Stimulated activated CD4-positive, alpha-beta T cell treated with anti-CD3 and anti-CD28 coated beads, Interleukin-1b, Interleukin-23, amount 100 ng/mL, for 4 hours (primary cell): ENCODE measurements around the gene THSD4.

Experiments
- DNase-seq, 2 donors: peaks; one replicate each; pipeline ENCODE4 v3.0.0-alpha.2; 2020; ENCODE audit warnings: low read depth in 2 of 2

THSD4 gene

DNA sequence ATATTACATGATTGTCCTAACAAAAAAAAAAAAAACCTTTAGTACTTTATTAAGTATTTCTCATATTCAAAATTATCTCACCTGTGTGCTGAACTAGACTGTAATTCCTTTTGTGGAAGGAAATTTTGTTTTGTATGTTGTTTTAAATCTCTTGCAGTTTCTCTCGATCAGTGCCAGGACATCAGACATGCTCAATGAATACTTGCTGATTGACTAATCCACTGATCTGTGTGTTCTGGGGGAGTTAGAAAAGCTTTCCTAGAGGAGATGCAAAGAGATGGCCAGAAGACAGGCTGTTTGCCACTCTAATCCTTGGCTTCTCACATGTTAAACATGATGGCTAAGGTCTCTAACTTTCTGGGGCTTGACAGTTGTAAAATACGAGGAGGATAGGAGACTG, 461.8 kb downstream of the THSD4 start:
- no peak for DNase-seq

DNA sequence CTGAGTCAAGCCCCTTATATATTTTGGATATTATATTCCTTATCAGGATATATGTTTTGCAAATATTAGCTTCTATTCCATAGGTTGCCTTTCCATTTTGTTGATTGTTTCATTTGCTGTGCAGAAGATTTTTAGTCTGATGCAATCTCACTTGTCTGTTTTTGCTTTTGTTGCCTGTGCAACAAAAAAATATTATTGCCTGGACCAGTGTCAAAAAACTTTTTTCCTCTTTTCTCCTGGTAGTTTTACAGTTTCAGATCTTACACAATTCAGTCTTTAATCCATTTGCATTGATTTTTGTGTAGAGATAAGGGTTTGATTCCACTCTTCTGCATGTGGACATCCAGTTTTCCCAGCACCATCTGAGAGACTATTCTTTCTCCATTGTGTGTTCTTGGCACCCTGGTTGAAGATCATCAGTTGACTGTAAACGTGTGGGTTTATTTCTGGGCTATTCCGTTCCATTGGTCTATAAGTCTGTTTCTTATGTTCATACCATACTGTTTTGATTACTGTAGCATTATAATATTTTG, 466.2 kb downstream of the THSD4 start:
- DNase-seq = no peak

DNA sequence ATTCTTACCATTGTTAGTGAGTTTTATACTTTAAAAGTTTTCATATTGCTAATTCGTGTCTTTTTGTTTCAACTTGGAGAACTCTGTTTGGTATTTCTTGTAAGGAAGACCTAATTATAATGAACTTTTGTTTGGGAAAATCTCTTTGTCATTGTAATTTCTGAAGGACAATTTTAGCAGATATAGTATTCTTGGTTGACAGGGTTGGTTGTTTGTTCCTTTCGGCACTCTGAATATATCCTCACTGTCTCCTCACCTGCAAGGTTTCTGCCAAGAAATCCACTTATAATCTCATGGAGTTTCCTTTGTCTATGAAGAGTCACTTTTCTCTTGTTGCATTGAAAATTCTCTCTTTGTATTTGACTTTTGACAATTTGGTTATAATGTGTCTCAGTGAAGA, 469.9 kb downstream of the THSD4 start:
- no peak for DNase-seq

DNA sequence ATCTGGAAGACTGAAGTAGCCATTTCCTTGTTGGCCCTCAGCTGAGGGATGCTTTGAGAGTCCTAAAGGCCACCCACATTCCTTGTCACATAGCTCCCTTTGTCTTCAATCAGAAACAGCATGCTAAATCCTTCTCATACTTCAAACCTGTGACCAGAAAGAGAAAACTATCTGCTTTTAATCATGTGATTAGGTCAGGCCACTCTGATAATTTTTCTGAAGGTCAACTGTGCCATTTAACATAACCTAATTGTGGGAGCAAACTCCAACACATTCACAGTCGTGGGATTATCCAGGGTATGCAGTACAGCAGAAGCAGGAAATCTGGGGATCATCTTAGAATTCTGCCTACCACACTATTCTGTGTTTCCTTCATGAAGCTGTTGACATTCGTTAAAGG, 471.2 kb downstream of the THSD4 start:
- DNase-seq = no peak

DNA sequence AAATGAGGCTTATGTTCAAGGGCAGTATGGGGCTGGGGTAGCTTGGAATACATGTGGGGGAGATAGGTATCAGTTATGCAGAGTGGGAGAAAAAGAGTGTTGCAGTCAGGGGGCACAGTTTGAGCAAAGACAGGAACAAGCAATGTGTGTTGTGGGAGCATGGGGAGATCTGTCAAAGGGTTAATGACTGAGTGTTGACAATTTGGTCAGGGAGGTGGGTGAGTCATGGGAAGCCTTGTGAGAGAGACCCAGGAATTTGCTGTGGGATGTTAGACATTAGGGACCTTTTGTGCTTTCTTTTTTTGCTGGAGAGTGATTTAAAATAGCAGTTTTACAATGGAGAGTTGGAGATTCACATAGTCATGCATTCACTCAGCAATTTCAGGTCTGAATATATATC, 473.5 kb downstream of the THSD4 start:
- no peak for DNase-seq

DNA sequence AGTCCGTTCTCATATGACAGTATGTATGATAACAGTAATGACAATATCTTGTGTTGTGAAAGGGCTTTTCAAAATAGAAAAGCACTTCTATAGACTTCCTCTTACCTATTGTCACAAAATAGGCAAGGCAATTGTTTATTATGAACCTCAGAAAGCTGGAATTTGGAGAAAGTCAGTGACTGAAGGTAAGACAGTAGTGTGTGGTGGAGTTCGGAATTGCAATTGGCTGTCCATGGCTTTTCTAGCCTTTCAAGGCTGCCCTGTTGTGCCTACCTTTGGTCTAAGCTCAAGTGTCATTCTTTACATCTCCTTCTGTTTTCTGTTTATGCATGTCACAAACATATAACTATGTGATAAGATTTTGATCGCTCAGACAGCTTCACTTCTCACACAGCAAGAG, 475.8 kb downstream of the THSD4 start:
- no peak for DNase-seq

DNA sequence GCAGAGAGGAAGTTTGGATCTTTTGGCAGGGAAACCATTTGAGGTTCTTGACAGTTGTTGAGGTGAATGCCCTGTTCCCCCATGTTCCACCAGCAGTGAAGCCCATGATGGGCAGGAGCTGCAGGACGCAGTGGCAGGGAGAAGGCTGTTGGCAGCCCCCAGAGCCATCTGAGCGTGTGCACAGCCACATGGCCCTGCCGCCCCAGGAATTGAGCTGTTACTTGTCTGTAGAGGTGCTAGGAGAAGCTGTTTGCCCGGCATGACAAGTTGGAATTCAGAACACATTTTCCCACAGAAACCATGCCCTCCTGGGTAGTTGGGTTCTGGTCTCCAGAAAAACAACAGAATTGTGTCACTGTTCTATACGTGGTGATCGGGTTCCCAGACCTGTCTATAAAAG, 476.9 kb downstream of the THSD4 start:
- no peak for DNase-seq

DNA sequence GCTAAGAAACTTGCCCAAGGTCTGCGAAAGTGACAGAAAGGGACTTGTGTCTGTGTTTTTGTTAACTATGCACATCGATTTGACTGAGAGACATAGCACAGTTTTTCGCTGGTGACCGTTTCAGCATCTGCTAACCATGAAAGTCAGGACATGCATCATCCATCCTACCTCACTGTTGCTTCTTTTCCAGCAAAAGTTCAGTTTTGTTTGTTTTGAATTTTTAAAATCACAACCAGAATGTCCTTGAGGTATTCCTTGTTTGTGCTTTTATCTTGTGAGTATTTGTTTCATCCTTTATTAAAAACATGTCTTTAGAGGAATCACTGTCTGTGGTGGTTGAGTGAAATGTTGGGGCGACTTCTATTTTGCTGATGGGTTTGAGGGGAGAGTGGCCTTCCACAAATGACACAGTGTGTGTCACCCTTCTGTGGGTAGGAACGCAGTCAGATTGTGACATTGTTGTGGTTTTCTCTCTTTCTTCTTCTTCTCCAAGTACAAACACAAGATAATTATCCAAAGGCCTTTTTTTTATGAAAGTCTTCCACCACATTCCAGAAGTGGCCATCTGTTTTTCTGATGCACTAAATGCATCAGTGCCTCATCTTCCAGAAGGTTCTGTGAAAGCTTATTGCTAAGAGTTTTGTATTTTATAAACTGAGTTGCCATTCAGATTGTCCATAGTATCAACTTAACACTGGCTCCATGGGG, 480.7 kb downstream of the THSD4 start:
- no peak for DNase-seq

DNA sequence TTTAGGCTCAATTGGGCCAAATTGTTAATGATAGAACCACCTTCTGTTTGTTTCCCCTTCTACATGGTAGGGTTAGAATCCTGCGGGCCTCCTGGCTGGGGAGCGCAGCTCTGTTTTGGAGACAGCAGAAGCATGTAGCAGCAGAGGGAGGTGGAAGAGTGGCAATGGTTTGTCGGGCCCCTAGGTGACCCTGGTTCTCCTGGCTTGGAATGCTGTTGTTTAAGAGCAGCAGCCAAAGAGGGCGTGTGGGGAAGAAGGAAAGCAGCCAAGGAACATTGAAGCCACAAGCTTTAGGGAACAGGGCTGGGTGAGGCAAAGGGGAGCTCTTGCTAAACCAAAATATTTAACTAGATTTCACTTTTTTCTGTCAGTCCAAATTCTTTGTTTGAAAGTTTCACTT, 481.4 kb downstream of the THSD4 start:
- no peak for DNase-seq

DNA sequence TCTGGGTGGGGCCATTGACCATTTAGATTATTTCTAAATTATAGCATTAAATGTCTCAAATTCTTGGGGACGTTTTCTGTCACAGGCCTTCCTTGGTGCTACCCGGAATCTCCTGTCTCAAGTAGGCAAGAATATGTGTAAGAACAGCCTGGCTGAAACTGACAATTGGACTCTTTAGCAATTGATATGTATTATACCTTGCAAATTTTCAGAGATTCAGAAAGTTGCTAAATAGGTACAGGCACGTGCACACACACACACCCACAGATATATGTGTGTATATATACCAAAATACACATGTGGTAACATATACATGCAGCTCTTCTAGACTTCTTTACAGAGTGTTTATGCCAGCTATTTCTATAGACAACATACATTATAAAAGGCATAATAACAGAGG, 481.9 kb downstream of the THSD4 start:
- no peak for DNase-seq

DNA sequence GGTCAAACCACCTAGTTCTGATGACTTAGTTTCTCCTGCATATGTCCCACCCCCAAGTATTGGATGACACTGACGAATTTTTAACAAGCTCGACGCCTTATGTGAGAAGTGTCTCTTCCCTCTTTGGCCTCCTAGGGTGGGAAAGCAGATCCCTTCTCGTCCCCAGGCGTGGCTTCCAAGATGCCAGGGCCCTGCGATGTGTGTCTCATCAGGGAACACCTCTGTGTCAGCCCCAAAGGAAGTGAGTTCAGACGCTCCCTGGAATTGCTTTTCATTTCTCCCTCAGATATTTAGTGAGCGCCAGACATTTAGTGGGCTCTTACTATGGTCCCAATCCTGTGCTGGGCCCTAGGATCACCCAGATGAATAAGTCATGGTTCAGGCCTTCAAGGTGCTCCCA, 482.4 kb downstream of the THSD4 start:
- DNase-seq = no peak

DNA sequence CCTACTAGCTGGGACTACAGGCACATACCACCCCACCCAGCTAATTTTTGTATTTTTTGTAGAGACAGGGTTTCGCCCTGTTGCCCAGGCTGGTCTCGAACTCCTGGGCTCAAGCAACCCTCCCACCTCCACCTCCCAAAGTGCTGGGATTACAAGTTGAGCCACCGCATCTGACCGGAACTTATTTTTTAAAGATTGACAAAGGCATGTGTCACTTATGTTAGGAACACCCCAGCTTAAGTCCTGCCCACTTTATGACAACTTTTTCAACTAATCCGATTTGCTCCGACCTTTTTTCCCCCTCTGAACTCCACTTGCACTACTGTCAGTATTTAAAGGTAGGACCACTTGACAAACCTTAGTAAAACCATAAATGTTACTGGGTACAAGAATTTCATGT, 483.5 kb downstream of the THSD4 start:
- no peak for DNase-seq

DNA sequence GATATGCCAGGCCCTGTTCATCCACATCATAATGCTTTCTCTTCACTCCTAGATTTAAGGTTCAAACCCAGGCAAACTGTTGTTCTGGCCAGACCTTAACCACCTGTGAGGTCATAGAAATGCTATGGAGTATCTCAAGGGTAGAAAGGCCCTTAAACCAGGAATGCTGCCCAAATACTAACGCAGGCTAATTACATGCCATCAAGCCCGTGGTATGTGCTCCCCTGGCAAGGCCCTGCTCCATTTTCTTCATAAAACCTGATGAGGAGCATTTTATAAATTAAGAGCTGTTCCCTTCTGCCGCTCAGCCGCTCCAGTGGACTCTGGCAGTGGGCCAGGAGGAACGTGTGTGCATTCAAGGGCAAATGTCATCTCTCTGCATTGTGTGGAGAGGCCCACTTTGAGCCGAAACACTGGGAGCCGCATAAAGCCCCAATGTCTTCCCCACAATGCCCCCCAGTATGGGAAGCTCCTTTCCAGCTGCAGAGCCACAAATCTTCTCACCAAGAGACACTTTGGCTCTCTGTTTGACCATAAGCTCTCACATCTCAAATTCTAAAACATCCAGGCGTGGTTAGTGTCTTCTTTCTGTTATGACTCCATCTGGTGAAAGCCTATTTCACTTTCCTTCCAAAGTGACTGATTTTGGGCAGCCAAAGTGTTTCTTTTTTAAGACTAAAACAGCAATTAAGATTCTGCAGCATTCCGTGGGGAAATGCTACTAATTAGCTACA, 484.3 kb downstream of the THSD4 start:
- DNase-seq = no peak

DNA sequence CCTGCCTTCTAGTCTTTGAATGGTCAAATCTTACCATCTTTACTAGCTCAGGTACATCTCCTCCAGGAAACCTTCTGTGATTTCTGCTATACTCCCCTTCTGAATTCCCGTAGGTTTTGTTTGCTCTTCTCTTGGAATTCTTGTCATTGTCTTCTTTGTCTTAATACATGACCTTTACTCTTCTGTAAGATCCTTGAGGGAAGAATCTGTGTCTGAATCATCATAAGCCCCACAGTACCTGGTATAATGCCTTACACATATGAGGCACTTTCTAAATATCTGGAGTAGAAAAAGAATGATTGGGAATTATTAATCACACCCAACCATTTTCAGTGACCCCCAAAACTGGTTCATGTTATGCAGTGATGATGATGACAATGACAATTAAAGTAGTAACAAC, 485.0 kb downstream of the THSD4 start:
- no peak for DNase-seq

DNA sequence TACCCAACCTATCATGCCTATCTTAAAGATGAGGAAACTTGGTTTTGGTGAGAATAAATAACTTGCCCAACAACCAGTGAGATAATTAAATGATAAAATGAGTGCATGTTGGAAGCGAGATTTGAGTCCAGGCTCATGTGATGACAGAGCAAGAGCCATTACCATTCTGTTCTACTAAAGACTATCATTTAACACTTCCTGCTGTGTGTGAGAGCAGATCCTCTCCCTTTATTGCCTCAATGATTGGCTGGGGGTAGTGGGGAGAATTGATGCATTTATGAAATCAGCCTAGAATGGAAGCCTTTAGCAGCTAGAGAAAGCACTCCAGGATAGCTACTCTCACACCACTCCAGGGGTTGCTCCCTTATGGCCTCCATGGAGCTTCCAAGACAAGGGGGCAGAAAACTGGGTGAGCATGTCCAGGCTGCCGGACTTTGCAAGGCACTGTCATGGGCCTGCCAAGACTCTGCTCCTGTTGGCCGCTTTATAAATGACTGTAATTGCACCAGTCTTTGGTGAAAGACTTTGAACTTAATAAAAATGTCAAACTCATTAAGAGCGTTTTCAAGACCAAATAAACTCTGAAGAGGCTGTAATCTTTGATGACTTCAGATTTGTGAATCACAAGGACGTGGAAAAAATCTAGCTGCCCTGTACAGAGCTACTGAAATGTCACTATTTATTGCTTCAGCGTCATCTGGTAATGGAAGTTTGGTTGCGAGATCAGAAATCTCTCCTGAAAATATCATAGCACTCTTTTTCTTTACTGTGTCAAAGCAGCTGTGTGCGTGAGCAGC, 486.0 kb downstream of the THSD4 start:
- no peak for DNase-seq

DNA sequence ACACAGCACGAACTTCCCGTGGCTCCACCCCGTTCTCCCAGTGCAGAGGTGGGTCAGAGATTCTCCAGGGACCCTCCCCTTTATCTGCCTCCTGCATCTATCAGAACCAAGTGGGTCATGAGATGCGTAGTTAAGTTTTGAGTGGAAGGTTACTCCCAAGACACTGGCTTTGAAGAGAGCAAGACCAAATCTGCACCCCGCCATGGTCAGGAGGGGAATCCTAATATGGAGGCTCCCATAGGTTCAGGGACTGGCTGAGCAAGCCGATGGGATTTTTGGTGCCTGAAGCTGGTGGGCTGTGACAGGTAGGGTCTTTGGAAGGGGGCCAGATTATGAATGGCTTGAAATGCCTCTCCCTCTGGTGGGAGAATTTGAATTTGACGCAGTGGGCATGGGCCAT, 488.1 kb downstream of the THSD4 start:
- no peak for DNase-seq

DNA sequence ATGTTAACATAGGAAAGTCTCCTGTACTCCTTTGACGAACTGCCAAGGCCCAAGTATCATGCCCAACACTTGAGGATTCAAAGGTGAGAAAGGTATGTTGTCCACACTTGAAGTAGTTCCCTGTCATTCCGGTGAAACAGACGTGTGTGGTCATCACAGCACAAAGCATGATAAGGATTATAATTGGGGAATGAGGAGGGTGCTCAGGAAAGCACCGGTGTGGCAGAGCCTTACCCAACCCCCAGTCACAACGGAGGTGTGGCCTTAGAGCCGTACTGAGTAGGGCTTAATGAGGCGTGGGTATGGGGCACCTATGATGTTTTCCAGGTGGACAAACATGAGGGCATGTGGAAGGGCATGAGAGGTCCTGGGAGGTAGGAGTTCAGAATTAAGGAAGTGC, 492.1 kb downstream of the THSD4 start:
- DNase-seq = no peak

DNA sequence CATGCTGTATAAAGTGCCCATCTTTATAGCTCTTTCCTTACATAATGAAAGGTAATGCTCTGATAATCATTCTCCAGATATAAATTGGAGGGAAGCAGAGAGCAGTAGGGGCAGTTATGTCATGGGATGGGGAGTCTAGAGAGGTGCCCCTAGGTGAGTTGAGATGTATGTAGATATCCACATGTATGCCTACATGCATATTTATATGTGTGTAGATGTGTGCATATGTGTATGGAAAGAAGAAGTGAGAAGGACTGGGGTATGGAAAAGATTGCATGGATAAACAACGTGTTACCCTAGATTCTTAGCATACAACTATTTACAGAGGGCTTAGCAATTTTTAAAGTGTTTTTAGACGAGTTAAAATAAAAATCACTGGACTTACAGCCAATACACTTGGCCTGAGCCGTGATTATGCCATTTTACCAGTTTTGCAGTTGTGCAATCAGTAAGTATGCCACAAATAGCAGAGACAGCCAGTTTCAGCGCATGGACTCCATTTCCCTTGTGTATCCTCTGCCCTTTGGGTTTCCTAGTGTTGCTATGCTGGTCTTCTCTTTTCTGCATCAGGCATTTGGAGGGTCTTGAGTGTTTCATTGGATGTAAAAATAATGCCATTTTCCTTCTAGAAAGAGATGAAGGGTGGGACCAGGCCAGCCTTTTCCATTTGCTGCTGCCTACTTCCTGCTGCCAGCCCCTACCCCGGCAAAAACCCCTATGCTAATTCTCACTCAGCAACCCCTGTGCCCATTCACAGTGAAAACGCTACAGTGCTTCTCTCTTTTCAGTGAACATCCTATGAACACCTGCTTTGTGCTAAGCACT, 495.7 kb downstream of the THSD4 start:
- DNase-seq = no peak

DNA sequence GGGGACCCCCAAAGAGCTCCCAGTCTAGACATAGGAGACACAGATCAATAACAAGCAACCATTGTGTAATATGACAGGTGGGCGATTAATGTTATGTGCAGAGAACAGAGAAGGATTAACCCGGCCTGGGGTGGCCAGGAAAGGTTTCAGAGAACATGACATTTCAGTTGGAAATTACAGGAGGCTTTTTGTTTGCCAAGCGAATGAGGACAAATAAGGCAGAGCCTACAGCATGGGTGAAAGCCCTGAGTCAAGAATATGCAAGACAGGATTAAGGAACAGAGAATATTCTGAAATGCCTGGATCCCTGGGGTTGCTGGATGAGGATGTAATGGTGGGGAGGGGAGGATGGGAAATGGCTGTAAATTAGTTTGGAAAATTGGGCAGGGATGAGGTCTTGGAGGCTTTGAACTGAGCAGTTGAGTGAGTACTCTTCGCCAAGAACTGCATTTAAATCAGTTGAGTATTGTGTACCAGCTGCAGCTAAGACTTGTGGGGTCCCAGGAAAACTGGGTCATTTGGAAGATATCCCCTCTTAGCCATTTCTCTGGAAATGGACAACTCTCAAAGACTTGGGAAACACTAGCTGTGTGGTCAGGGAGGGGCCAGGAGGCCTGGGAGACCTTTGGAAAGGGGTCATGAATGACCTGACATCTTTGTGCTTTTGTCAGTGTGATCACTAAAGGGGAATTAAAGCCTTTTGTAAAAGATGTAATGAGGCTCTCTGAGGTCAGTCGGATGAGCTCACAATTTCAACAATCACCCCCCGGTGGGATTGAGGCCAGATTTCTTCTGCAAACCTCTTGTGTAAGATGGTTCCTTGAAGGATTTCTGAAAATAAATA, 496.5 kb downstream of the THSD4 start:
- DNase-seq = no peak

DNA sequence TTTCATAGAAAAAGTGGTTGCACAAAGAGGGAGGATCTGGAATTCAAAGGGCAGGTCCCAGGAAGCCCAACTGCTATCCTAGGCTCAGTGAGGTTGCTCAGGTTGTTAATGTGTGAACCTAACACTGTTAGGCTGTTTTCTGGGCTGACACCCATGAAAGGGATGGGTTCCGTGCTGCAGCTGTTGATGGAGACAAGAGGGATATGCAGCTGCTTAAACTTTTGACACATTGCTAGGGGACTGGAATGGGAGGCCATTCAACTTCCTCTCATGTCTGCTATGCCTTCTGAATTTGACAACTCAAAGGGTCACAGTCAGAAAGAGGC, 497.1 kb downstream of the THSD4 start:
- DNase-seq = no peak

DNA sequence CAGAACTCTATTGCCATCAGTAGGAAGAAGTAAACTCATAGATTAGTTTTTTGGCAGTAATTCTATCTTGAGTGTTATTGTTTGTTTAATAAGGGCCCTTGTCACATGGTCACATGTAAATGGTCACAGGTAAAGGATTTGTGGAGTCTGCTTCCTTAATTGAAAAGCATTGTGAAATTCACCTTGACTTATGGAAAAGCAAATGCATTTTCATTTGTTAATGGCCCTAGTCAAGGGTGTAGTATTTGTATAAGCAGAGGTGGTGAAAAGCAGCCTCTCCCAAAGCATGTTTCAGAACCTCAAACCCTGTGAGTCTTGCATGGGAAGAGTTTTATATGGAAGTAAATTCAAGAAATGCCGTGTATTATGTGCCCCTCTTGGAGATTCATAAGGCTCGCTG, 497.6 kb downstream of the THSD4 start:
- no peak for DNase-seq
